Measurements from ENCODE around the gene CEMIP2.
A peak's percentile ranks its signal among the peaks of the same experiment; 100 is the strongest.

Gene CEMIP2

GRCh38 chr9:71774920-71775319, 6.6 kb upstream of the CEMIP2 start:
- DNase-seq (ENCODE audit: low read depth) = no peak

- no peak for DNase-seq (ENCODE audit: low read depth)
These were observed 4.4 kb upstream of the CEMIP2 start for GRCh38 chr9:71772726-71773125.

- no peak for DNase-seq (ENCODE audit: low read depth)
These were observed 1.9 kb upstream of the CEMIP2 start for GRCh38 chr9:71770170-71770569.

GRCh38 chr9:71769175-71770161, 1.2 kb upstream of the CEMIP2 start:
- DNase-seq (ENCODE audit: low read depth) = peak; percentile 25

- peak; percentile 47 for DNase-seq (ENCODE audit: low read depth)
These were observed 464 bp downstream of the CEMIP2 start for GRCh38 chr9:71767776-71768321.

GRCh38 chr9:71767163-71767775, 1.0 kb downstream of the CEMIP2 start:
- no peak for DNase-seq (ENCODE audit: low read depth)

GRCh38 chr9:71766663-71767062, 1.6 kb downstream of the CEMIP2 start:
- no peak for DNase-seq (ENCODE audit: low read depth)

- DNase-seq (ENCODE audit: low read depth) = peak; percentile 76
These were observed 2.6 kb downstream of the CEMIP2 start for GRCh38 chr9:71765693-71766092.

DNA sequence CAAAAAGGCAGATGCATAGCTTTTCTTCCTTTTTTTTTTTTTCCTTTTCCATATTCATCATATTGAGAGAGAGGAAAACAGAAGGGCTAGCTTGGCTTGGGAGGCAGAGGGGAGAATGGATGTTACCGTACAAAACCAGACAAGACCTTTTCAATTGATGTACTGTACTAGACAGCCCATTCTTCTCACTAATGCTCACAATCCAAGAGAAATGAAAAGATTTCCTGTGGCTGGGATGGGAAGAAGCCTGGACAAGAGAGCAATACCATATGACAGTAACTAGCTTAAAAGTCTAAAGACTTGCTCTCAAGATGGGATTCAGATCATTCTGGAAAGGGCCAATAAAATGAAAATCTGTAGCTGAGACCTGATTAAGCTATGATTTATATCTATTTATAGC, 3.4 kb downstream of the CEMIP2 start:
- no peak for DNase-seq (ENCODE audit: low read depth)

GRCh38 chr9:71764463-71764862, 3.9 kb downstream of the CEMIP2 start:
- no peak for DNase-seq (ENCODE audit: low read depth)

DNA sequence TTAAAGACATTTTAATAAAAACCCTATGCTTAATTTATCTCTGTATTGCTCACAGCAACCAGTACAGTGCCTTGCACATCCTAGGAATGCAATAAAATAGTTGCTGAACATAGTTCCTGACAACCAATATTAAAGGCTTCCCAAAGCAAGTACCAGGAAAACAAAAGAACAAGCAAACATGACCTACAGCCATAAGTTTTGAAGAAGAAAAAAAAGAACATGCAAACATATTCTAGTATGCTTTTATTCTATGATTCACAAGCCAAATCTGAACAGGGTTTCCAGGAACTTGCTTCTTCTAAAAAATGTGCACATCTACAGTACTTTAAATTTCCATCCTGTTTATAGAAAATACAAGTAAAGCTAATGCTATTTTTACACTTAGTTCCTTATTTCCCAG, 4.5 kb downstream of the CEMIP2 start:
- DNase-seq (ENCODE audit: low read depth) = peak; percentile 43

GRCh38 chr9:71762900-71763653, 5.2 kb downstream of the CEMIP2 start:
- DNase-seq (ENCODE audit: low read depth) = peak; percentile 67

- DNase-seq (ENCODE audit: low read depth) = no peak
These were observed 6.4 kb downstream of the CEMIP2 start for GRCh38 chr9:71761938-71762353.

DNA sequence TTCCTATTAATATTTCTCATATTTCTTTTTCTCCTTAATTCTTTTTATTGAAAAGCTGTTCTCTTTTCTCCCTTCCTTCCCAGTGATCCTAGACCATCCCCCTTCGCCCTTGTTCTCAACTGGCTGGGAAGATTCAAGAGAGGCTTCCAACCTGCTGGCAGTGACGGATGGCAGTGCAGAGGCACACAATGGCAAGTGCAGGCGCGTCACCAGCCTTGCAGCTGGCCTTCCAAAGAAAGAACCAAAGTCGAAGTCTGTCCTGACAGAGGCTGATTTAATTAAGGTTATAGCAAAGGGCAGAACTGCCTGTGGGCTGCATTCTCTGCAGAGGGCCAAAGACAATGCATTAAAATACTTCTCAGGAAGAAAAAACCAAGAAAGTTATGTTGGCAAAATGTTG, 7.4 kb downstream of the CEMIP2 start:
- DNase-seq (ENCODE audit: low read depth) = no peak

DNA sequence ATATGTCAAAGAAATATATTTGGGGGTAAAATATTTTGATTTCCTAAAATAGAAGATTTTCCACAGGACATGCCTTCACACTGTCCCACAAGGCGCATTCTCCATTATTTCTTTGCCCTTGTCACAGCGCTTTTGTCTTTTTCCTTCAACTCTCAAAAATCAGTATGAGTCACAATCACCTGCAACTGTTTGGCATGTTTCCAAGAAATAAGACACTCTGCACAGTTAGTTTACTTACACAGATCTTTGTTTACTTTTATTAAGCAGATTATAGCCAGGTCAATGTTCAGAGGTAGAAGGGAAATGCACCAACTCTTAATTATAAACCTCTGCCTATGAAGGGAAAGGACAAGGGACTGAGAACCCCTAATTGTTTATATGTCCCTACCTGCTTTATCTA, 9.5 kb downstream of the CEMIP2 start:
- peak; percentile 65 for DNase-seq (ENCODE audit: low read depth)

DNA sequence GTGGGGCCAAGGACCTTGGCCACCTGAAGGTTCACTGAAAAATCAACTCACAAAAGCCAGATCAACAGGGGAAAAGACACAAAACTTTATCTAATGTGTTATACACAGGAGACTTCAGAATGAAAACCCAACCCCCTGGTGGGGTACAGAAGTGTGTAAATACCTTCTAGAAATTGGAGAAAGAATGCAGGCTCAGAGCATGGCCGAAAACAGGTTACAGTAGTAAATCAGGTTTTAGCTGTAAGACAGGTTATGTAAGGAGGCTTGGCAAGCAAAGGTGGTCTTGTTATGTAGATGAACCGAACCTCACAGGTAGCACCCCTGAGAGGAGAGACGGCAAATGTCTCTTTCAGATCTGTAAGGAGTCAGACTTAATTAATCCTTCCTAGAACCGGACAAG, 10.0 kb downstream of the CEMIP2 start:
- DNase-seq (ENCODE audit: low read depth) = no peak

- DNase-seq (ENCODE audit: low read depth) = no peak
These were observed 11.6 kb downstream of the CEMIP2 start for GRCh38 chr9:71756753-71757152.

DNA sequence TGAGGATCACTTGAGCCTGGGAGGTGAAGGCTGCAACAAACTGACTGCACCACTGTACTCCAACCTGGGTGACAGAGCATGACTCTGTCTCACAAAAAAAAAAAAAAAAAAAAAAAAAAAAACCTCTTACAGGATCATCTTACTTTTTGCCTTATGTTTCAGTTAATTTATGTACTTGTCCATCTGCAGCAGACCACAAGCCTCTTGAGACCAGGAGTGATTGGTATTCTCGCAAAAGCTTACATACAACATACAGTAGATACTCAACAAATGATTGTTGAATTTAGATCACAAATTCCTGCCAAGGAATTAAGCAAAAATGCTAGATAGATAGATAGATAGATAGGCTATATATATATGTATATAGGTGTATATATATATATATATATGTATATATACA, 12.4 kb downstream of the CEMIP2 start:
- DNase-seq (ENCODE audit: low read depth) = no peak

- no peak for DNase-seq (ENCODE audit: low read depth)
These were observed 13.1 kb downstream of the CEMIP2 start for GRCh38 chr9:71755230-71755629.

DNA sequence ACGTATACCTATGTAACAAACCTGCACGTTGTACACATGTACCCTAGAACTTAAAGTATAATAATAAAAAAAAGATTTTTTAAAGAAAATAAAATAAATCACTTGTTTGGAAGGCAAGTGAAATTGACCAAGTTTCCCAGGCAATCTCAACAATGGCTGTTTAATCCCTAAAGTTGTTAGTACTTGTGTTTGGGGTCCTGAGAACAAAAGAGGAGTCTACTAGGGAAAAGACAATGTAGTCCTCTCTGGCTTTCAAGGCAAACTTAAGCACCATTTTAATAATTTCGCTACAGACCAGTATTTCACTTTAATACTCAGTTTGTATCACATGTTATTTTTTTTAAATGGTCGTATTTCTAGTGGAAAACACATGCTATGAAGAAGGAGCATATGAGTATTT, 14.2 kb downstream of the CEMIP2 start:
- DNase-seq (ENCODE audit: low read depth) = no peak

DNA sequence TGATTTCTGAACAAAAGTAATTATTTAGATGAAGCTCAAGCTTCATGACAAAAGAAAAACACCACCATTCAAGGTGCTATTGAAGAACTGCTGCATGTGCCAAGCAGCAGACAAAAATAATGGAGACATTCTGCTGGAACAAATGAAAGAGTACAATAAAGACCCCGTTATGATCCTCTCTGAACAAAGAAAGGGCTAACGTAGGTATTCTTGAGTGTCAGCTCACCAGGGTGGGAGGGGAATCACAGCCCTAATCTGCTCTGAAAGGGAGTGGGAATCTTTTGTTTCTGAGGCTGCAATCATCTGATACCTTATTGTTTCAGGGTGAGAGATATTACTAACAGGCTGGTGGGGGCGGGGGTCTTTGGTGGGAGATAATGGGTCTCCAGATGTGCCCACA, 15.4 kb downstream of the CEMIP2 start:
- DNase-seq (ENCODE audit: low read depth) = no peak

DNA sequence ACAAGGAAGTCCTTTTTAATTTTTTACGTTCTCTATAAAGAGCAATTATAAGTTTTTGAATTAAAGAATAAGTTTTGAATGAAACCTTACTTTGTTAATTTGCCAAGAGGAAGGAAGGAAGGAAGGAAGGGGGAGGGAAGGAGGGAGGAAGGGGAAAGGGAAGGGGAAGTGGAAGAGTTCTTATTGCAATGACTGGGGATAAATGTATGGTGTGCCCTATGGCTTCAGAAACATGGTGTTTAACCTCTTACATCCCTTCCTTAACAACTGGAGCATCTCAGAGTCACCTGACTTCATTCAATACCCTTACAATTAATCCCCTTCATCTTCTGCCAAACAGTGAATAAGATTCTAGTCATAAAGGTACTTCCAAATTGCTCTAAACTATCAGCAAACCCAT, 16.0 kb downstream of the CEMIP2 start:
- no peak for DNase-seq (ENCODE audit: low read depth)
